GM10248 (cell line): ENCODE measurements around the gene BCL7C.
A peak's percentile ranks its signal among the peaks of the same experiment; 100 is the strongest.

ENCODE experiments used
- CTCF ChIA-PET: fragments of 300-600 bp; sonication (Branson Sonifier 250); formaldehyde crosslinking; extraction: SDS; loops from one replicate; lab custom pipeline; 2021; ENCODE audit warnings: antibody characterized with exemption; lab: Yijun Ruan, JAX
- POLR2A ChIA-PET: fragments of 350-650 bp; sonication (Branson Sonifier 250); formaldehyde crosslinking; extraction: SDS; loops from one replicate; lab custom pipeline; 2020; ENCODE audit warnings: antibody characterized with exemption; lab: Yijun Ruan, JAX
- DNase-seq: peaks from one replicate; pipeline ENCODE4 v3.0.0; 2012; ENCODE audit errors: extremely low spot score
- TF ChIP-seq, protein P1 (sequence below): IDR thresholded peaks from 2 replicates; pipeline ENCODE4 v1.5.1; 2012; ENCODE audit warnings: mild to moderate bottlenecking, low read depth; ENCODE audit errors: extremely low read depth, missing control alignments, control extremely low read depth

BCL7C gene

DNA sequence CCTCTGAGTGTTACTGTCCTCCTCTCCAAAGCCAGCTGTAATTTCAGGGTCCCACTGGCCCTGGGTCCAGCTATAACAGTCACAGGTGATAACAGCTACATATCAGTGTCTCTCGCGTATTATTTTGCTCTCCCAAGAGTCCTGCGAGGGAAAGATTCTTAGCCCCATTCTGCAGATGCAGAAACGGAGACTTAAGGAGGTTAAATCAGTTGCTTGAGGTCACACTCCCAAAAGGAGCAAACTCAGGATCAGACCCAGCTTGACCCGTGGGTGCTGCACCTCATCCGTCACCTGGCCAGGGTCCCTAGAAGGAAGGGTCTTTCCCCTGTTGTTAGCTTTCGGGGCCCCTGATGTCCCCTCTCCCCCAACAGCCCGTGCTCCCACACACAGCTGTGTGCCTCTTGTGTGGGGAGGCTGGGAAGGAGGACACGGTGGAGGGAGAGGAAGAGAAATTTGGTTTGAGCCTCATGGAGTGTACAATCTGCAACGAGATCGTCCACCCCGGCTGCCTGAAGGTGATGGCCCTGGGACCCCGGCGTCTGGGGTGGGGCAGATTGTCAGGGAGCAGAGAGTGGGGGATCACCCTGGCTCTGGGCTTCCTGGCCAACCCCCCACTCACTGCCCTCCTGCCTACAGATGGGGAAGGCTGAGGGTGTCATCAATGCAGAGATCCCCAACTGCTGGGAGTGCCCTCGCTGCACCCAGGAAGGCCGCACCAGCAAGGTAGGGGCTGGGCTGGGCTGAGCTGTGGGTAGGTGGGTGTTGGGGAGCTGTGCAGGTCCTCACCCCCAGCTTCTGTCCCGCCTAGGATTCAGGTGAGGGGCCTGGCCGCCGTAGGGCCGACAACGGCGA is 33.3 kb upstream of the BCL7C start:
- CTCF ChIA-PET: interaction anchor here (1.0 to 4.2 kb wide), 7 partner anchors 9 to 233 kb away, joined by 3 to 20 read pairs (median 5); no protein-coding TSS in a partner anchor
- POLR2A ChIA-PET: no interaction called here
- TF ChIP-seq, protein P1, sequence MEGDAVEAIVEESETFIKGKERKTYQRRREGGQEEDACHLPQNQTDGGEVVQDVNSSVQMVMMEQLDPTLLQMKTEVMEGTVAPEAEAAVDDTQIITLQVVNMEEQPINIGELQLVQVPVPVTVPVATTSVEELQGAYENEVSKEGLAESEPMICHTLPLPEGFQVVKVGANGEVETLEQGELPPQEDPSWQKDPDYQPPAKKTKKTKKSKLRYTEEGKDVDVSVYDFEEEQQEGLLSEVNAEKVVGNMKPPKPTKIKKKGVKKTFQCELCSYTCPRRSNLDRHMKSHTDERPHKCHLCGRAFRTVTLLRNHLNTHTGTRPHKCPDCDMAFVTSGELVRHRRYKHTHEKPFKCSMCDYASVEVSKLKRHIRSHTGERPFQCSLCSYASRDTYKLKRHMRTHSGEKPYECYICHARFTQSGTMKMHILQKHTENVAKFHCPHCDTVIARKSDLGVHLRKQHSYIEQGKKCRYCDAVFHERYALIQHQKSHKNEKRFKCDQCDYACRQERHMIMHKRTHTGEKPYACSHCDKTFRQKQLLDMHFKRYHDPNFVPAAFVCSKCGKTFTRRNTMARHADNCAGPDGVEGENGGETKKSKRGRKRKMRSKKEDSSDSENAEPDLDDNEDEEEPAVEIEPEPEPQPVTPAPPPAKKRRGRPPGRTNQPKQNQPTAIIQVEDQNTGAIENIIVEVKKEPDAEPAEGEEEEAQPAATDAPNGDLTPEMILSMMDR: no peak
- DNase-seq: no peak

DNA sequence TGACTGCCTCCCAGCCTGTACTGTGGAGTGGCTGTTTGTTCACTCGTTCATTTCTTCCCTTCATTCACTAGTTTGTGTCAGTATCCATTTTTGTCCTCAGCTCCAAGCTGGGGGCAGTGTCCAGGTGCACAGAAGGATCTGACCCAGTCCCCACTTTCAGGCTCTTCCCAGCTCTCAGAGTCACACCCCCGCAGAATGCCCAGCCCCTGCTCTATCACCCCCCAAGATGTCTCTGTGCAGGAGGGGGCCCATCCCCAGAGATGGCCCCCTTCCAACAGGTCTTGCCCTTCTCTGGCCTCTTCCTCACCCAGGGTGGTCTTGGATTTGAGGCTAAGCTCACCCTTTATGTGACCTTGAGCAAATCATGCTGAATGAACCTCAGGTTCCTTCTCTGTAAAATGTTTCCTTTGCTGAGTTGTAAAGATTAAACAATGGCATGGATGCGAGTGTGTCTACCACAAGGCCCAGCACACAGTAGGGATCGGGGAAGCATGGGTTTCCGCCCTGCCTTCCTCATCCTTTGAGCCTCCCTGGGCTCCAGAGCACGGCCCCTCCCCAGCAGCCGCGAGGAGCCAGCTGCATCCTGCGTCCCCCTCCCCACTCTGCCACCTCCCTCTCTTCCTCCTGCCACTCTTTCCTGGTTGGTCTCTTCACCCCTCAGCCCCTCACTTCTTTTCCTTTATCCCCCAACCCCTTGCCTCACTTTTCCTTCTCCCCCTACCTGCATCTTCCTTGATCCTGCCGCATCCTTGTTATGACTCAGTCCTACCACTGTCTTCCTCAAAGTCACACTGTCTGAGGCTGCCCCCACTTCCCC is 32.3 kb upstream of the BCL7C start:
- POLR2A ChIA-PET: no interaction called here
- TF ChIP-seq, protein P1: no peak
- CTCF ChIA-PET: interaction anchor here (1.0 to 4.2 kb wide), 6 partner anchors 10 to 81 kb away, joined by 3 to 20 read pairs (median 8); no protein-coding TSS in a partner anchor
- no peak for DNase-seq

DNA sequence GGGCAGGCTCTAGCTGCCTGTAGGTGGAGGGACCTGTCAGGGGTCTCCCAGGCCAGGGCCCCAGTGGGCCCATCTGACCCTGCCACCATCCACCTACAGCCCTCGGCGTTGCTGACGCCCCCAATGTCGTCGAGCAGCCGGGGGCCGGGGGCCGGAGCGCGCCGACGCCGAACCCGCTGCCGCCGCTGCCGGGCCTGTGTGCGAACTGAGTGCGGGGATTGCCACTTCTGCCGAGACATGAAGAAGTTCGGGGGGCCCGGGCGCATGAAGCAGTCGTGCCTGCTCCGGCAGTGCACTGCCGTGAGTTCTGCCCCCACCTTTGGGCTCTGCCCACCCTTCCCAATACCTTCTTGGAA is 31.7 kb upstream of the BCL7C start:
- no peak for DNase-seq
- TF ChIP-seq, protein P1: no peak
- ChIA-PET CTCF (interaction anchor here (1.8 to 4.2 kb wide), 5 partner anchors 10 to 81 kb away, joined by 5 to 20 read pairs (median 12); no protein-coding TSS in a partner anchor), POLR2A (no interaction called here)

DNA sequence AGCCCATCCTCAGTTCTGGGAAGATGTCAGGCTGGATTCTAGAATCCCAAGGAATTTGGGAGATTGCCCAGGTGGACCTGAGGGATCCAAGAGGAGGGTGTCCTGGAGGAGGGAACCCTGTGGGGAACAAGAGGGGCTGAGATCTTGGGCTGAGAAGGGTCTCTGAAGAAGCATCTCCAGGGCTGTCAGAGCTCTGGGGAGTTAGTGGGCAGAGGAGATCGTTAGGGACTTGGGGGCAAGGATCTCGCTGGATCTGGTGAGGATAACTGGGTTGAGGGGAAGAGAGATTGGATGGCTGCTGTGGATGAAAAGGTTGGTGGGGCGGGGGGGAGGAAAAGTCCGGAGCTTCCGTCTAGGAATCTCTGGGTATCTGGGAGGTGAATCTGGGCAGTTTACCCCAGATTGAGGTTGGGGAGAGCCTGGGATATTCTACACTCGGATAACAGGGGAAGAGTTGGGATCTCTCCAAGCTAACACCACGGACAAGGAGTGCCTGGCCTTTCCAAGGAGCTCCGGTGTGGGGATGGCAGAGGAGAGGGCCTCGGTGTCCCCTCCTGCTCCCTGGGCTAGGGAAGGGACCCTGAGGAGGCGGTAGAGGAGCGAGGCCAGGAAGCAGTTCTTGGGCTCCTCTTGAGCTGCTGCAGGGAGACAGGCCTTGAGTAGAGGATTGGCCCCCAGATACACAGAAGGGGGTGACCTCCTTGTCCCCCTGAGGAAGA is 31.2 kb upstream of the BCL7C start:
- TF ChIP-seq, protein P1: no peak
- ChIA-PET CTCF (interaction anchor here (1.8 to 4.2 kb wide), 3 partner anchors 11 to 80 kb away, joined by 10 to 20 read pairs (median 12); no protein-coding TSS in a partner anchor), POLR2A (no interaction called here)
- no peak for DNase-seq

DNA sequence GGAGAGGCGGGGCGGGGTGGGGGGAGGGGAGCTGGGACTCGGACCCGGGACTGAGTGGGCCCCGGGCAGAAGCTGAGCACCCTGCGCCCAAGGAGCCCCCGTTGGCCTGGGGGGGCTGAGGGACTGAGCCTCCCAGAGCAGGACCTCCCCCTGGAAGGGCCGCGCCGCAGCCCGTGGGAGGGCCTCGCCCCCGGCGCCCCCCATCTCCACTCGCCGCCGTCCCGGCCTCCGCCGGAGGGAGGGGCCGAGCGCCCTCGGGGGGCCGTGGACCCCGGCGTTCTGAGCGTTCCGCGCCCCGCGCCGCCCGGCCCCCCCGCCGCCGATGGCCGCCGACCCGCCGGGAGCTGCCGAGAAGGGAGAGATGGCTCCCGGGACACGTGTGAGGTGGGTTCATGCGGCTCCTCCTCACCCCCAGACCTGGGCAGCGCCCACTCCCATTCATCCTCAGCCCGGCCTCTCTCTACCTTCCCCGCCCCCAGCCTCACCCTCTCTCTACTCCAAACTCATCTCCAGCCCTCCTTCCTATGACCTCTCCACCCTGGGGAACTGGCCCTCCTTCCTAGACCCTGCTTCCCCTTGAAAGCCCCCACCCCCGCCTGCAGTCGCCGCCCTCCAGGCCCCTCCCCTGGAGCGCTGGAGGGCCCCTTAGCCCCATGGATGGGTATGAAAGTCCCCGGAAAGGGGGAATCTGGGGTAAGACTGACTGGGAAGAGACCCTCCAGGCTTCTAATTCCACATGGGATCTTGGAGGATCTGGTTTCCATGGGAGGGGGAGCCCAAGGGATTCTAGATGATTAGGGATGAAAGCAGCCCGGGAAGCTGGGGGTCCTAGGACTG is 30.4 kb upstream of the BCL7C start:
- DNase-seq: peak; percentile 42

More for the DNA sequence above, 30.4 kb upstream of the BCL7C start:
- TF ChIP-seq, protein P1: no peak
- ChIA-PET POLR2A (interaction anchor here (0.6 kb wide), 1 partner anchor 48 kb away, joined by 4 read pairs; no protein-coding TSS in a partner anchor), CTCF (interaction anchor here (1.8 to 4.2 kb wide), 3 partner anchors 11 to 79 kb away, joined by 10 to 20 read pairs (median 12); no protein-coding TSS in a partner anchor)
